ENCODE measurements around the gene POMT2.
"Not testable (repeated sequence)": the region's sequence is repeated elsewhere in the genome, so short reads cannot be mapped to it uniquely, and the experiment has no call there.

The POMT2 gene

GRCh38 chr14:77296906-77297305 lies 23.8 kb downstream of the POMT2 start:
- DNase-seq (ENCODE audit: low spot score) = no peak

GRCh38 chr14:77296155-77296554 lies 24.5 kb downstream of the POMT2 start:
- DNase-seq (ENCODE audit: low spot score) = no peak

- DNase-seq (ENCODE audit: low spot score) = no peak
Measured at GRCh38 chr14:77290705-77291104, 30.0 kb downstream of the POMT2 start.

- no peak for DNase-seq (ENCODE audit: low spot score)
Measured at GRCh38 chr14:77286576-77286975, 34.1 kb downstream of the POMT2 start.

- DNase-seq (ENCODE audit: low spot score) = no peak
Measured at GRCh38 chr14:77284466-77284865, 36.2 kb downstream of the POMT2 start.

GRCh38 chr14:77284066-77284465 lies 36.6 kb downstream of the POMT2 start:
- DNase-seq (ENCODE audit: low spot score) = no peak

GRCh38 chr14:77281852-77282410 lies 38.8 kb downstream of the POMT2 start:
- no peak for DNase-seq (ENCODE audit: low spot score)

GRCh38 chr14:77280921-77281320 lies 39.8 kb downstream of the POMT2 start:
- DNase-seq (ENCODE audit: low spot score) = not testable (repeated sequence)

GRCh38 chr14:77279719-77280118 lies 41.0 kb downstream of the POMT2 start:
- no peak for DNase-seq (ENCODE audit: low spot score)

- no peak for DNase-seq (ENCODE audit: low spot score)
Measured at GRCh38 chr14:77278461-77279230, 42.0 kb downstream of the POMT2 start.

GRCh38 chr14:77276959-77277358 lies 43.7 kb downstream of the POMT2 start:
- DNase-seq (ENCODE audit: low spot score) = no peak

GRCh38 chr14:77276295-77276935 lies 44.3 kb downstream of the POMT2 start:
- DNase-seq (ENCODE audit: low spot score) = no peak

GRCh38 chr14:77275601-77276017 lies 45.1 kb downstream of the POMT2 start:
- DNase-seq (ENCODE audit: low spot score) = no peak

GRCh38 chr14:77275041-77275580 lies 45.6 kb downstream of the POMT2 start:
- DNase-seq (ENCODE audit: low spot score) = no peak

GRCh38 chr14:77273796-77274195 lies 46.9 kb downstream of the POMT2 start:
- no peak for DNase-seq (ENCODE audit: low spot score)

- no peak for DNase-seq (ENCODE audit: low spot score)
Measured at GRCh38 chr14:77272261-77272660, 48.4 kb downstream of the POMT2 start.

GRCh38 chr14:77271113-77271710 lies 49.5 kb downstream of the POMT2 start, which contains the start of gene NGB:
NGB (minus strand) TSS chr14:77271206; CDS start chr14:77270937, 269 bp downstream.
- DNase-seq (ENCODE audit: low spot score) = no peak

- no peak for DNase-seq (ENCODE audit: low spot score)
Measured at GRCh38 chr14:77270361-77271112, 50.1 kb downstream of the POMT2 start.

GRCh38 chr14:77268989-77269600 lies 51.6 kb downstream of the POMT2 start:
- no peak for DNase-seq (ENCODE audit: low spot score)

GRCh38 chr14:77267937-77268699 lies 52.6 kb downstream of the POMT2 start:
- DNase-seq (ENCODE audit: low spot score) = no peak

- no peak for DNase-seq (ENCODE audit: low spot score)
Measured at GRCh38 chr14:77266336-77266735, 54.3 kb downstream of the POMT2 start.

Data from putamen (tissue), 1 donor.